Peyer's patch (tissue), 4 donors: Measurements from ENCODE around the gene ARMS2. TPM values are rescaled to one million over a fixed set of nuclear protein-coding genes. Genes with fewer than 3 reads are reported as not detected.

Source experiments
- DNase-seq, 3 donors: peaks; one replicate each; pipeline ENCODE4 v3.0.0-alpha.2; 2017 to 2019
- H3K27ac ChIP-seq, 4 donors: fragments of 200-600 bp; sonication (generic); one replicate each; pipeline ENCODE4 v1.5.1; 2016 to 2019
- H3K27me3 ChIP-seq, 2 donors: fragments of 200-600 bp; sonication (generic); one replicate each; pipeline ENCODE4 v1.5.1; 2019
- H3K36me3 ChIP-seq, 3 donors: fragments of 200-600 bp; sonication (generic); one replicate each; pipeline ENCODE4 v1.5.1; 2016 to 2019
- H3K4me1 ChIP-seq, 4 donors: fragments of 200-600 bp; sonication (generic); one replicate each; pipeline ENCODE4 v1.5.1; 2016 to 2019
- H3K4me3 ChIP-seq, 4 donors: fragments of 200-600 bp; sonication (generic); 1 replicate in 3 of 4; 2 replicates in 1 of 4; pipeline ENCODE4 v1.5.1; 2016 to 2019; ENCODE audit warnings: mild to moderate bottlenecking in 1 of 4
- H3K9me3 ChIP-seq, 4 donors: fragments of 200-600 bp; sonication (generic); one replicate each; pipeline ENCODE4 v1.5.1; 2016 to 2019; ENCODE audit warnings: mild to moderate bottlenecking in 1 of 4
- POLR2A ChIP-seq, 2 donors: fragments of 450-650 bp; IDR thresholded peaks; one replicate each; pipeline ENCODE4 v1.5.1; 2017; ENCODE audit warnings: antibody characterized with exemption in 2 of 2, mild to moderate bottlenecking in 2 of 2, moderate library complexity in 2 of 2
- total RNA-seq, 4 donors: library from RNA; depleted of rRNA; stranded (reverse); fragments of >200 nt; gene quantifications; one replicate each; pipeline ENCODE4 v1.1.0, GENCODE V29; 2016
- TF ChIP-seq, protein P1 (sequence below), 6 experiments: fragments of 450-650 bp in 4 of 6; fragments of 200-600 bp in 2 of 6; sonication (generic) in 1 of 6; IDR thresholded peaks; one replicate each; pipeline ENCODE4 v1.5.1; 2017 to 2019; ENCODE audit warnings: antibody characterized with exemption in 6 of 6, mild to moderate bottlenecking in 3 of 6, moderate library complexity in 1 of 6

Gene ARMS2, protein sequence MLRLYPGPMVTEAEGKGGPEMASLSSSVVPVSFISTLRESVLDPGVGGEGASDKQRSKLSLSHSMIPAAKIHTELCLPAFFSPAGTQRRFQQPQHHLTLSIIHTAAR
- total RNA-seq, result not detected

DNA sequence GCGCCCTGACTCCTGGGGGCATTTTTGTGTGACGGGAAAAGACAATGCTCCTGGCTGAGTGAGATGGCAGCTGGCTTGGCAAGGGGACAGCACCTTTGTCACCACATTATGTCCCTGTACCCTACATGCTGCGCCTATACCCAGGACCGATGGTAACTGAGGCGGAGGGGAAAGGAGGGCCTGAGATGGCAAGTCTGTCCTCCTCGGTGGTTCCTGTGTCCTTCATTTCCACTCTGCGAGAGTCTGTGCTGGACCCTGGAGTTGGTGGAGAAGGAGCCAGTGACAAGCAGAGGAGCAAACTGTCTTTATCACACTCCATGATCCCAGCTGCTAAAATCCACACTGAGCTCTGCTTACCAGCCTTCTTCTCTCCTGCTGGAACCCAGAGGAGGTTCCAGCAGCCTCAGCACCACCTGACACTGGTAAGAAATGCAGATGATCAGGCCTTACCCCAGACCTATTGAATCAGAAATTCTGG is at the start of gene ARMS2:
Gene ARMS2 (plus strand): TSS at position 51 of the 478 bp plus-strand sequence. CDS start 75 bp downstream, at position 126.
- no peak for DNase-seq
- no peaks in the 10 kb centered on the region for H3K27me3 ChIP-seq

DNA sequence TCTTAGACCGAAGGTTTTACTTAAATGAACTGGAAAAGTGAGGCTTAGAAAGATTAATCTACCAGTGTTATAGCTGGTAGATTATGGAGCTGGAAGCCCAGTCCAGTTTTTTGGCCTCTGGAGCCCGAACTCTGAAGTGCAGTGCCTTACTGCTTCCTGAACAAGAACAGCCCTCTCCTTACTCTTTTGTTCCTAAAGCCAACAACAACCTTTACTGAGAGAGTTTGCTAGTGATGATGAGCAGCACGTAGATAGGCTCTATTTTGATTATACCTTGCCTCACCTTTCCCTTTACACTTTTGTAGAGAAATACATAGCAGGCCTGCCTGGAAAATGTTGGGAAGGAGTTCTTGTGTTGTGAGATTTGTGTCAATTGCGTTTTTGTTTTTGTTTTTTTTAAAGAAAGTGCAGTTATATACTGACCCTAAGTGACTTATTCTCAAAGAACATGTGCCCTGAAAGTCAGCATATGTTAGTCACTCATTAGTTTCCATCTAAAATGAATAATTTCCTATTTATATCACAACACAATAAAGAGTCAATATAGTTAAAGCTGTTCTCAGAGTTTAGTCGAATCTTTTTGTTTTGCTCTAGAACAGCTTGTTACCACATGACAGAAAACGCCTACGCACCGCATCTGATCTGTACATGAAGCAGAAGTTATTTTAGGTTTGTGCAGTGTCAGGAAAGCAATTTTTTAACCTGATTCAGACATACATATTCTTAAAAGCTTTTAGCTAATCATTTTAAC is 46.9 kb upstream of the ARMS2 start:
- H3K4me1 ChIP-seq, result no peaks in the 10 kb centered on the region
- peak overlapping the region in 1 of 4 donors; percentile 11 for H3K27ac ChIP-seq
- H3K36me3 ChIP-seq, result peaks cover 0 to 24% (median 0%) of the 10 kb centered on the region in 3 donors
- H3K4me3 ChIP-seq, result no peak overlapping the region
- H3K9me3 ChIP-seq, result no peaks in the 10 kb centered on the region
- TF ChIP-seq, protein P1, sequence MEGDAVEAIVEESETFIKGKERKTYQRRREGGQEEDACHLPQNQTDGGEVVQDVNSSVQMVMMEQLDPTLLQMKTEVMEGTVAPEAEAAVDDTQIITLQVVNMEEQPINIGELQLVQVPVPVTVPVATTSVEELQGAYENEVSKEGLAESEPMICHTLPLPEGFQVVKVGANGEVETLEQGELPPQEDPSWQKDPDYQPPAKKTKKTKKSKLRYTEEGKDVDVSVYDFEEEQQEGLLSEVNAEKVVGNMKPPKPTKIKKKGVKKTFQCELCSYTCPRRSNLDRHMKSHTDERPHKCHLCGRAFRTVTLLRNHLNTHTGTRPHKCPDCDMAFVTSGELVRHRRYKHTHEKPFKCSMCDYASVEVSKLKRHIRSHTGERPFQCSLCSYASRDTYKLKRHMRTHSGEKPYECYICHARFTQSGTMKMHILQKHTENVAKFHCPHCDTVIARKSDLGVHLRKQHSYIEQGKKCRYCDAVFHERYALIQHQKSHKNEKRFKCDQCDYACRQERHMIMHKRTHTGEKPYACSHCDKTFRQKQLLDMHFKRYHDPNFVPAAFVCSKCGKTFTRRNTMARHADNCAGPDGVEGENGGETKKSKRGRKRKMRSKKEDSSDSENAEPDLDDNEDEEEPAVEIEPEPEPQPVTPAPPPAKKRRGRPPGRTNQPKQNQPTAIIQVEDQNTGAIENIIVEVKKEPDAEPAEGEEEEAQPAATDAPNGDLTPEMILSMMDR (IDR thresholded peaks at IDR 0.05), result no peak
- no peak for TF ChIP-seq POLR2A (IDR thresholded peaks at IDR 0.05)
- H3K27me3 ChIP-seq, result no peaks in the 10 kb centered on the region
- DNase-seq, result peak in 2 of 3 donors; percentile 51 to 58

More for the DNA sequence above, at the start of gene ARMS2:
- Histone ChIP-seq H3K9me3 (no peaks in the 10 kb centered on the region), H3K4me3 (no peak within 1 kb of the TSS), H3K36me3 (no peaks in the 10 kb centered on the region), H3K27ac (no peak within 1 kb of the TSS), H3K4me1 (no peaks in the 10 kb centered on the region)
- TF ChIP-seq, protein P1 (IDR thresholded peaks at IDR 0.05), result no peak
- no peak for TF ChIP-seq POLR2A (IDR thresholded peaks at IDR 0.05)

DNA sequence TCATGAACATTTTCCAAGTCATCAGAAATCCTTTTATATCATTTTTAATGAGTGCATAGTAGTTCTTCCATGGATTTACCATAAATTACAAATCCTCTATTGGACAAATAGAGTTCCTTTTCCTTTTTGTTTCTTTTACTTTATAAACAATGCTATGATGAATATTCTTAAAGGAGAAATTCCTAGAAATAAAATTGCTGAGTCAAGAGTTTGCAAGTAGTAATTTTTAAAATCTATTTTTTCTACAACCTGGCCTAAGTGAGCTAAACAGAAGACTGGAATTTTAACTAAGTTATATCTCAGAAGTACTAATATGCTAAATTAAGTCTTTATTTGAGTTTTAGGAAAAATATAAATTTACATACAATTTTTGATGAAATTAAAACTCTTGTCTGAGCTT is 41.1 kb upstream of the ARMS2 start:
- no peaks in the 10 kb centered on the region for H3K27me3 ChIP-seq
- H3K27ac ChIP-seq, result no peak overlapping the region
- peaks cover 0 to 42% (median 0%) of the 10 kb centered on the region in 3 donors for H3K36me3 ChIP-seq
- TF ChIP-seq, protein P1 (IDR thresholded peaks at IDR 0.05), result no peak
- no peak for TF ChIP-seq POLR2A (IDR thresholded peaks at IDR 0.05)
- peaks cover 0 to 6% (median 0%) of the 10 kb centered on the region in 4 donors for H3K4me1 ChIP-seq
- no peaks in the 10 kb centered on the region for H3K9me3 ChIP-seq
- H3K4me3 ChIP-seq, result no peak overlapping the region
- DNase-seq, result no peak

DNA sequence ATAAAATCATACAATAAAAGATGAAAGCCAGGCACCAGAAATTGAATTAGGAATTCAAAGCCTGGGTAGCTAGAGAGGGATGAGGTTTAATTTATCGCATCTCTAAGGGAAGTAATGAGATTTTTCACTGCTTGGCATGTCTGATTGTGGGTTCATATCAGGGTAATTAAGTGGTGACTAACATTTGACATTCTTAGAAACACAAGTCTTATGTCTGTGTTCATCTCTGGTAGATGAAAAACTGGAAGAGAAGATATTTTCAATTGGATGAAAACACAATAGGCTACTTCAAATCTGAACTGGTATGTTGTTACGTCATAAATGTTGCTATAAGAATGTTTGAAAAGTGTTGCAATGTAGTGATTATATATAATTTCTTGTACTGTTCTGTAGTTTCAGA is 36.8 kb upstream of the ARMS2 start:
- H3K27me3 ChIP-seq, result no peaks in the 10 kb centered on the region
- peak overlapping the region in 1 of 4 donors; percentile 40 for H3K27ac ChIP-seq
- H3K9me3 ChIP-seq, result no peaks in the 10 kb centered on the region
- peaks cover 0 to 6% (median 0%) of the 10 kb centered on the region in 4 donors for H3K4me1 ChIP-seq
- DNase-seq, result no peak
- H3K36me3 ChIP-seq, result peaks cover 0 to 38% (median 0%) of the 10 kb centered on the region in 3 donors
- TF ChIP-seq, protein P1 (IDR thresholded peaks at IDR 0.05), result no peak
- no peak overlapping the region for H3K4me3 ChIP-seq

DNA sequence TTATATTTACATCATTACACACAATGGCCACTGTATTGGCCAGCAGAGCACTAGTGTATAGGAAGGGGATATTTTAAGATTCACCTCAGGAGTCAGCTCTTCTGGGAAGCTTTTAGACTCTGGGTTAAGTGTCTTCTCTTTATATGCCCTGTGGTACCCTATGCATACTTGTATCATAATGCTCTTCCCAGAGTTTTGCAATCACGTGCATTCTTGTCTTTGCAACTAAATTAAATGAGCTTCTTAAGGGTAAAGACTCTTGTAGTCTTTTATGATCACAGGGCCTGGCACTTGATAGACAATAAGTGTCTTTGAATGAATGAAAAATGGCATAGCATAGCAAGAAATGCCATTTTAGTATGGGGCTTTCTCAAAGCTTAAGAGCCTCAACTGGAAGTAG is 35.4 kb upstream of the ARMS2 start:
- Histone ChIP-seq H3K27me3 (no peaks in the 10 kb centered on the region), H3K27ac (no peak overlapping the region), H3K9me3 (no peaks in the 10 kb centered on the region), H3K4me3 (no peak overlapping the region), H3K36me3 (peaks cover 0 to 28% (median 0%) of the 10 kb centered on the region in 3 donors), H3K4me1 (peaks cover 0 to 6% (median 0%) of the 10 kb centered on the region in 4 donors)
- no peak for DNase-seq
- TF ChIP-seq, protein P1 (IDR thresholded peaks at IDR 0.05), result no peak
- no peak for TF ChIP-seq POLR2A (IDR thresholded peaks at IDR 0.05)
